ENCODE data around the gene RETN. TPM values are rescaled to one million over a fixed set of nuclear protein-coding genes. Genes with fewer than 3 reads are reported as not detected.

Gene RETN
- total RNA-seq, 2 experiments from 2014 or later: not detected

DNA sequence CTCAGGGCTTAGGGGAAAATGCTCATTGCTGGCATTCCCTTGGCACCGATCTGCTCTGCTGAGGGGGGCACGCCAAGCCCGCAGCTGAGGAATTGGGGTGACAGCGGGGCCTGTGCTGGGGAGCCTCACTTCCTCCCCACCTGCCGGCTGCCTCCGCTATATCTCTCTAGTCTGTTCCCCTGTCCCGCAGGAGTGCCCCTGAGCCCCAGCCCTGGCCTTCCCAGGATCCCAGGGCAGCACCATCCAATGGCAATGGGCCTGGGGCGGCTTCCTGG lies 22.5 kb upstream of the RETN start:
- Mint-ChIP-seq H3K36me3 (ENCODE audit: low read depth) (peaks cover 27% of the 10 kb centered on the region), H3K4me1 (ENCODE audit: low read depth) (no peaks in the 10 kb centered on the region), H3K9me3 (no peaks in the 10 kb centered on the region), H3K27ac (no peak overlapping the region), H3K4me3 (no peak overlapping the region), H3K27me3 (no peaks in the 10 kb centered on the region)
- no peaks in the 10 kb centered on the region for H3K27me3 ChIP-seq (ENCODE audit: control insufficient read depth in 1 of 2, insufficient read depth in 2 of 2, low read length in 2 of 2)
- H3K36me3 ChIP-seq (ENCODE audit: insufficient read depth, low read length): peaks cover 41% of the 10 kb centered on the region
- no peak overlapping the region for H3K27ac ChIP-seq (ENCODE audit: low read depth in 1 of 2, low read length in 2 of 2)
- H3K4me1 ChIP-seq (ENCODE audit: insufficient read depth, low read length): peaks cover 9% of the 10 kb centered on the region
- no peaks in the 10 kb centered on the region for H3K9me3 ChIP-seq (ENCODE audit: control insufficient read depth in 1 of 2, insufficient read depth in 1 of 2, low read length in 2 of 2)
- POLR2A ChIA-PET: no interaction called here
- DNase-seq: no peak
- CTCF ChIA-PET: no interaction called here
- ATAC-seq (ENCODE audit: poor library complexity): no peak
- intact Hi-C loops (cut with DNase I, micrococcal nuclease): no loop called here
- TF ChIP-seq, protein P1, sequence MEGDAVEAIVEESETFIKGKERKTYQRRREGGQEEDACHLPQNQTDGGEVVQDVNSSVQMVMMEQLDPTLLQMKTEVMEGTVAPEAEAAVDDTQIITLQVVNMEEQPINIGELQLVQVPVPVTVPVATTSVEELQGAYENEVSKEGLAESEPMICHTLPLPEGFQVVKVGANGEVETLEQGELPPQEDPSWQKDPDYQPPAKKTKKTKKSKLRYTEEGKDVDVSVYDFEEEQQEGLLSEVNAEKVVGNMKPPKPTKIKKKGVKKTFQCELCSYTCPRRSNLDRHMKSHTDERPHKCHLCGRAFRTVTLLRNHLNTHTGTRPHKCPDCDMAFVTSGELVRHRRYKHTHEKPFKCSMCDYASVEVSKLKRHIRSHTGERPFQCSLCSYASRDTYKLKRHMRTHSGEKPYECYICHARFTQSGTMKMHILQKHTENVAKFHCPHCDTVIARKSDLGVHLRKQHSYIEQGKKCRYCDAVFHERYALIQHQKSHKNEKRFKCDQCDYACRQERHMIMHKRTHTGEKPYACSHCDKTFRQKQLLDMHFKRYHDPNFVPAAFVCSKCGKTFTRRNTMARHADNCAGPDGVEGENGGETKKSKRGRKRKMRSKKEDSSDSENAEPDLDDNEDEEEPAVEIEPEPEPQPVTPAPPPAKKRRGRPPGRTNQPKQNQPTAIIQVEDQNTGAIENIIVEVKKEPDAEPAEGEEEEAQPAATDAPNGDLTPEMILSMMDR (IDR thresholded peaks at IDR 0.05): no peak
- H3K4me3 ChIP-seq (ENCODE audit: low read length): no peak overlapping the region

- H3K36me3 ChIP-seq (ENCODE audit: insufficient read depth, low read length): peaks cover 38% of the 10 kb centered on the region
- DNase-seq (peak in 1 of 14 experiments; percentile 24), ATAC-seq (ENCODE audit: poor library complexity) (no peak)
- no peak overlapping the region for H3K27ac ChIP-seq (ENCODE audit: low read depth in 1 of 2, low read length in 2 of 2)
- Mint-ChIP-seq H3K36me3 (ENCODE audit: low read depth) (peaks cover 27% of the 10 kb centered on the region), H3K27ac (no peak overlapping the region), H3K4me1 (ENCODE audit: low read depth) (peaks cover 4% of the 10 kb centered on the region), H3K4me3 (no peak overlapping the region), H3K27me3 (no peaks in the 10 kb centered on the region), H3K9me3 (no peaks in the 10 kb centered on the region)
- H3K9me3 ChIP-seq (ENCODE audit: control insufficient read depth in 1 of 2, insufficient read depth in 1 of 2, low read length in 2 of 2): no peaks in the 10 kb centered on the region
- TF ChIP-seq, protein P1 (IDR thresholded peaks at IDR 0.05): no peak
- peaks cover 14% of the 10 kb centered on the region for H3K4me1 ChIP-seq (ENCODE audit: insufficient read depth, low read length)
- ChIA-PET POLR2A (no interaction called here), CTCF (no interaction called here)
- no peaks in the 10 kb centered on the region for H3K27me3 ChIP-seq (ENCODE audit: control insufficient read depth in 1 of 2, insufficient read depth in 2 of 2, low read length in 2 of 2)
- H3K4me3 ChIP-seq (ENCODE audit: low read length): no peak overlapping the region
- intact Hi-C loops (cut with DNase I, micrococcal nuclease): no loop called here
Measured at GRCh38 chr19:7647156-7647555, 21.7 kb upstream of the RETN start.

DNA sequence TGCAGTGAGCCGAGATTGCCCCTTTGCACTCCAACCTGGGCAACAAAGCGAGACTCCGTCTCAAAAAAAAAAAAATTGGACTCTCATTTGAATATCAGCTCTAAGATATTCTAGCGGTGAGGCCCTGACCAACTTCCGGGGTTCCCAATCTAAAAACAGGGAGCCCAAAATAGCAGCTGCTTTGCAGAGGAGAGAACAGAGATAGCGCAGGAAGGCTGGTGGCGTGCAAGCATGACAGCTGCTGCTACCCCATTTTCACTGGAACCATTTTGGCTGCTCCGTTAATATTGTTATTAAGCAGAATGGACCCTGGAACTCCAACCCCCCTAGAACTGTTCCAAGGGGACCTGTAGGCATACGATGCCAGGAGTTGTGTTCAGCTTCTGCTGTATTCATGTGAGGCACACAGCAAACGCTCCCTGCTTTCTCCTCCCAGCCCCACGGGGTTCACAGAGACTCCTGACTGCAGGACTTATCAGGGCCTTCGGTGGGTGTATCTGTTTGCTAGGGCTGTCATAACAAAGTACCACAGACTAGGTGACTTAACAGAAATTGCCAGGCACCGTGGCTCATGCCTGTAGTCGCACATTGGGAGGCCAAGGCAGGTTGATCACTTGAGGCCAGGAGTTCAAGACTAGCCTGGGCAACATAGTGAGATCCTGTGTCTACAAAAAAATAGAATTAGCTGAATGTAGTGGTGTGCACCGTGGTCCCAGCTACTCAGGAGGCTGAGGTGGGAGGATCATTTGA lies 20.4 kb upstream of the RETN start:
- Mint-ChIP-seq H3K4me3 (no peak overlapping the region), H3K36me3 (ENCODE audit: low read depth) (peaks cover 27% of the 10 kb centered on the region), H3K9me3 (no peaks in the 10 kb centered on the region), H3K27me3 (no peaks in the 10 kb centered on the region), H3K4me1 (ENCODE audit: low read depth) (peaks cover 12% of the 10 kb centered on the region), H3K27ac (no peak overlapping the region)
- H3K27ac ChIP-seq (ENCODE audit: low read depth in 1 of 2, low read length in 2 of 2): no peak overlapping the region
- H3K36me3 ChIP-seq (ENCODE audit: insufficient read depth, low read length): peaks cover 30% of the 10 kb centered on the region
- POLR2A ChIA-PET: interaction anchor here (0.8 to 1.2 kb wide), 2 partner anchors 11 to 19 kb away, joined by 3 read pairs; partner anchors contain the start of genes PET100 and XAB2
- DNase-seq: no peak
- no peak for ATAC-seq (ENCODE audit: poor library complexity)
- H3K4me3 ChIP-seq (ENCODE audit: low read length): no peak overlapping the region
- TF ChIP-seq, protein P1 (IDR thresholded peaks at IDR 0.05): no peak
- H3K4me1 ChIP-seq (ENCODE audit: insufficient read depth, low read length): peaks cover 20% of the 10 kb centered on the region
- intact Hi-C loops (cut with DNase I, micrococcal nuclease): no loop called here
- no peaks in the 10 kb centered on the region for H3K9me3 ChIP-seq (ENCODE audit: control insufficient read depth in 1 of 2, insufficient read depth in 1 of 2, low read length in 2 of 2)
- no peaks in the 10 kb centered on the region for H3K27me3 ChIP-seq (ENCODE audit: control insufficient read depth in 1 of 2, insufficient read depth in 2 of 2, low read length in 2 of 2)
- CTCF ChIA-PET: no interaction called here
